Kidney tubule cell (primary cell): Measurements from ENCODE around the gene PIRT.

Experiments
- DNase-seq: peaks from one replicate; pipeline ENCODE4 v3.0.0-alpha.2; 2018; ENCODE audit warnings: low spot score

The PIRT gene

GRCh38 chr17:10787306-10788045 lies 50.4 kb downstream of the PIRT start:
- no peak for DNase-seq

GRCh38 chr17:10785295-10785694 lies 52.6 kb downstream of the PIRT start:
- DNase-seq: no peak

GRCh38 chr17:10779609-10780008 lies 58.3 kb downstream of the PIRT start:
- DNase-seq: no peak

- no peak for DNase-seq
Measured at GRCh38 chr17:10777890-10778289, 60.0 kb downstream of the PIRT start.

- no peak for DNase-seq
Measured at GRCh38 chr17:10777131-10777807, 60.6 kb downstream of the PIRT start.

GRCh38 chr17:10776381-10776780 lies 61.5 kb downstream of the PIRT start:
- DNase-seq: no peak

GRCh38 chr17:10775740-10776356 lies 62.0 kb downstream of the PIRT start:
- no peak for DNase-seq

- DNase-seq: no peak
Measured at GRCh38 chr17:10775058-10775457, 62.8 kb downstream of the PIRT start.

GRCh38 chr17:10773391-10773790 lies 64.5 kb downstream of the PIRT start:
- no peak for DNase-seq
